Measurements from ENCODE around the gene EPG5.
"Not testable (repeated sequence)": the region's sequence is repeated elsewhere in the genome, so short reads cannot be mapped to it uniquely, and the experiment has no call there.

EPG5 gene

DNA sequence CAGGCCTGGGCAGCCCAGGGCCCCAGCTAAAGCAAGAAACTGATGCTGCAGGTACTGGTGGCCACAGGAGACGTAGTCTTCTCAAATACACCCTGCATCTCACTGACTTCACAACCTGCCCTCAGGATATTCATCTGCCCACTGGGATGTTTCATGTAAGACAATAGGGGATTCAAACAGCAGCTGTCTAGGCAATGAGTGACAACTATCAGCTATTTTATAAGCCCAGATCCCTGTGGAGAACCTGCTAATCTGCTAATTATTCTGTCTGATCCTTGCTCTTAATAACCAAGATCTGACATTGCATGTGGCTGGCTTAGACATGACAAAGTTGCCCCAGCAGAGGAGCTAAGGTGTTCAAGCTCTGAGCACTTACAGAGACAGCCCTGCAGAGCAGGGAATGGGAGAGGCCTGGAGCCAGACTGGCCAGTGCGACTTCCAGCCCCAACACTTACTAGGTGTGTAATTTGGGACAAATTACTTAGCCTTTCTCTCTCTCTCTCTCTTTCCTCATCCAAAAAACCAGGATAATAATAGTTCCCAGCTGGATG lies 113.0 kb downstream of the EPG5 start:
- no peak overlapping the region for H3K4me3 ChIP-seq (replicated peaks; ENCODE audit: low read depth, low read length)
- TF ChIP-seq CTCF (IDR thresholded peaks at IDR 0.05; ENCODE audit: insufficient read depth, low read length, poor library complexity, severe bottlenecking) = no peak
- DNase-seq (ENCODE audit: extremely low read depth, insufficient read length) = no peak
- no peaks in the 10 kb centered on the region for H3K27me3 ChIP-seq (replicated peaks; ENCODE audit: control insufficient read depth, insufficient read depth, low read length)
- peaks cover 11% of the 10 kb centered on the region for H3K36me3 ChIP-seq (ENCODE audit: control insufficient read depth, insufficient read depth, low read length)

DNA sequence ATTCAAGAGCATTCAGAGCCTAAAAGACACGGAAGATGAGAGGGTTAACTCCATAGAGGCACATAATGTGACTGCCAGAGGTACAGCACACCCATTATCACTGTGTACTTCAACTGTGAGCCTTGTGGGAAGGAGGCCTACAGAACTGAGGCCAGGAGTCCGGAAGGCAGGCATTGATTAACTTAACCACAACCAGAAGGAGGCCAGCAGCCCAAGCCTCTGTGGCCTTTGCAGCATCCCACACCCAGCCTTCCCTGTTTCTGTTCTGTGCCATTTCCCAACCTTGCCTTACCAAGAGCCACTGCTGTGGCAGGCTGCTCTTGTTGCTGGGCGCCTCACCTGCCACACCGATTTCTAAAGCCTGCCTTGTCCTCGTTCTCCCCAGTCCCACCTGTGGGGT lies 114.5 kb downstream of the EPG5 start:
- Histone ChIP-seq H3K36me3 (ENCODE audit: control insufficient read depth, insufficient read depth, low read length) (peaks cover 9% of the 10 kb centered on the region), H3K27me3 (replicated peaks; ENCODE audit: control insufficient read depth, insufficient read depth, low read length) (no peaks in the 10 kb centered on the region), H3K4me3 (replicated peaks; ENCODE audit: low read depth, low read length) (no peak overlapping the region)
- TF ChIP-seq CTCF (IDR thresholded peaks at IDR 0.05; ENCODE audit: insufficient read depth, low read length, poor library complexity, severe bottlenecking) = no peak
- no peak for DNase-seq (ENCODE audit: extremely low read depth, insufficient read length)

GRCh38 chr18:45851161-45851925 lies 115.8 kb downstream of the EPG5 start:
- Histone ChIP-seq H3K36me3 (ENCODE audit: control insufficient read depth, insufficient read depth, low read length) (peaks cover 7% of the 10 kb centered on the region), H3K4me3 (replicated peaks; ENCODE audit: low read depth, low read length) (no peak overlapping the region), H3K27me3 (replicated peaks; ENCODE audit: control insufficient read depth, insufficient read depth, low read length) (no peaks in the 10 kb centered on the region)
- DNase-seq (ENCODE audit: extremely low read depth, insufficient read length) = no peak
- no peak for TF ChIP-seq CTCF (IDR thresholded peaks at IDR 0.05; ENCODE audit: insufficient read depth, low read length, poor library complexity, severe bottlenecking)

GRCh38 chr18:45850021-45850420 lies 117.1 kb downstream of the EPG5 start:
- Histone ChIP-seq H3K36me3 (ENCODE audit: control insufficient read depth, insufficient read depth, low read length) (peaks cover 7% of the 10 kb centered on the region), H3K27me3 (replicated peaks; ENCODE audit: control insufficient read depth, insufficient read depth, low read length) (no peaks in the 10 kb centered on the region), H3K4me3 (replicated peaks; ENCODE audit: low read depth, low read length) (no peak overlapping the region)
- DNase-seq (ENCODE audit: extremely low read depth, insufficient read length) = no peak
- TF ChIP-seq CTCF (IDR thresholded peaks at IDR 0.05; ENCODE audit: insufficient read depth, low read length, poor library complexity, severe bottlenecking) = peak; percentile 43

- no peak overlapping the region for H3K4me3 ChIP-seq (replicated peaks; ENCODE audit: low read depth, low read length)
- no peak for DNase-seq (ENCODE audit: extremely low read depth, insufficient read length)
- no peak for TF ChIP-seq CTCF (IDR thresholded peaks at IDR 0.05; ENCODE audit: insufficient read depth, low read length, poor library complexity, severe bottlenecking)
Observed at GRCh38 chr18:45849529-45849928, 117.6 kb downstream of the EPG5 start.

DNA sequence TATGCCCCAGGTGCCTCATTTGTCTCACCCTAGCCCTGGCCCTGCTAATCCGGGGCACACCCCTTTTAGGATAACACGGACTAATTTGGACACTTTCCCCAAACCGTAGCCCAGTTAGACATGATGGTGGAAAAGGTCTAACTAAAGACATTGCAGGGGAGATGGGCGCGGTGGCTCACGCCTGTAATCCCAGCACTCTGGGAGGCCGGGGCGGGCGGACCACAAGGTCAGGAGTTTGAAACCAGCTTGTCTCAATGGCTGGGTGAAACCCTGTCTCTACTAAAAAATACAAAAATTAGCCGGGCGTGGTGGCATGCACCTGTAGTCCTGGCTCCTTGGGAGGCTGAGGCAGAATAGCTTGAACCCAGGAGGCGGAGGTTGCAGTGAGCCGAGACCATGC lies 118.5 kb downstream of the EPG5 start:
- not testable (repeated sequence) for DNase-seq (ENCODE audit: extremely low read depth, insufficient read length); H3K36me3 ChIP-seq (ENCODE audit: control insufficient read depth, insufficient read depth, low read length); H3K4me3 ChIP-seq (replicated peaks; ENCODE audit: low read depth, low read length); H3K27me3 ChIP-seq (replicated peaks; ENCODE audit: control insufficient read depth, insufficient read depth, low read length)

More at GRCh38 chr18:45849529-45849928, 117.6 kb downstream of the EPG5 start:
- H3K27me3 ChIP-seq (replicated peaks; ENCODE audit: control insufficient read depth, insufficient read depth, low read length) = no peaks in the 10 kb centered on the region
- peaks cover 7% of the 10 kb centered on the region for H3K36me3 ChIP-seq (ENCODE audit: control insufficient read depth, insufficient read depth, low read length)
